ENCODE data around the gene SNRPA. TPM values are rescaled to one million over a fixed set of nuclear protein-coding genes. Genes with fewer than 3 reads are reported as not detected.

SNRPA gene
- total and polyA plus RNA-seq, 2 of the 13 experiments (the other 11 are each of a cell fraction or from before 2014, with no cell fraction given), result 59.6 to 162 TPM

GRCh38 chr19:40714441-40715299, 36.3 kb upstream of the SNRPA start (continued):
- TF ChIP-seq, protein P1, sequence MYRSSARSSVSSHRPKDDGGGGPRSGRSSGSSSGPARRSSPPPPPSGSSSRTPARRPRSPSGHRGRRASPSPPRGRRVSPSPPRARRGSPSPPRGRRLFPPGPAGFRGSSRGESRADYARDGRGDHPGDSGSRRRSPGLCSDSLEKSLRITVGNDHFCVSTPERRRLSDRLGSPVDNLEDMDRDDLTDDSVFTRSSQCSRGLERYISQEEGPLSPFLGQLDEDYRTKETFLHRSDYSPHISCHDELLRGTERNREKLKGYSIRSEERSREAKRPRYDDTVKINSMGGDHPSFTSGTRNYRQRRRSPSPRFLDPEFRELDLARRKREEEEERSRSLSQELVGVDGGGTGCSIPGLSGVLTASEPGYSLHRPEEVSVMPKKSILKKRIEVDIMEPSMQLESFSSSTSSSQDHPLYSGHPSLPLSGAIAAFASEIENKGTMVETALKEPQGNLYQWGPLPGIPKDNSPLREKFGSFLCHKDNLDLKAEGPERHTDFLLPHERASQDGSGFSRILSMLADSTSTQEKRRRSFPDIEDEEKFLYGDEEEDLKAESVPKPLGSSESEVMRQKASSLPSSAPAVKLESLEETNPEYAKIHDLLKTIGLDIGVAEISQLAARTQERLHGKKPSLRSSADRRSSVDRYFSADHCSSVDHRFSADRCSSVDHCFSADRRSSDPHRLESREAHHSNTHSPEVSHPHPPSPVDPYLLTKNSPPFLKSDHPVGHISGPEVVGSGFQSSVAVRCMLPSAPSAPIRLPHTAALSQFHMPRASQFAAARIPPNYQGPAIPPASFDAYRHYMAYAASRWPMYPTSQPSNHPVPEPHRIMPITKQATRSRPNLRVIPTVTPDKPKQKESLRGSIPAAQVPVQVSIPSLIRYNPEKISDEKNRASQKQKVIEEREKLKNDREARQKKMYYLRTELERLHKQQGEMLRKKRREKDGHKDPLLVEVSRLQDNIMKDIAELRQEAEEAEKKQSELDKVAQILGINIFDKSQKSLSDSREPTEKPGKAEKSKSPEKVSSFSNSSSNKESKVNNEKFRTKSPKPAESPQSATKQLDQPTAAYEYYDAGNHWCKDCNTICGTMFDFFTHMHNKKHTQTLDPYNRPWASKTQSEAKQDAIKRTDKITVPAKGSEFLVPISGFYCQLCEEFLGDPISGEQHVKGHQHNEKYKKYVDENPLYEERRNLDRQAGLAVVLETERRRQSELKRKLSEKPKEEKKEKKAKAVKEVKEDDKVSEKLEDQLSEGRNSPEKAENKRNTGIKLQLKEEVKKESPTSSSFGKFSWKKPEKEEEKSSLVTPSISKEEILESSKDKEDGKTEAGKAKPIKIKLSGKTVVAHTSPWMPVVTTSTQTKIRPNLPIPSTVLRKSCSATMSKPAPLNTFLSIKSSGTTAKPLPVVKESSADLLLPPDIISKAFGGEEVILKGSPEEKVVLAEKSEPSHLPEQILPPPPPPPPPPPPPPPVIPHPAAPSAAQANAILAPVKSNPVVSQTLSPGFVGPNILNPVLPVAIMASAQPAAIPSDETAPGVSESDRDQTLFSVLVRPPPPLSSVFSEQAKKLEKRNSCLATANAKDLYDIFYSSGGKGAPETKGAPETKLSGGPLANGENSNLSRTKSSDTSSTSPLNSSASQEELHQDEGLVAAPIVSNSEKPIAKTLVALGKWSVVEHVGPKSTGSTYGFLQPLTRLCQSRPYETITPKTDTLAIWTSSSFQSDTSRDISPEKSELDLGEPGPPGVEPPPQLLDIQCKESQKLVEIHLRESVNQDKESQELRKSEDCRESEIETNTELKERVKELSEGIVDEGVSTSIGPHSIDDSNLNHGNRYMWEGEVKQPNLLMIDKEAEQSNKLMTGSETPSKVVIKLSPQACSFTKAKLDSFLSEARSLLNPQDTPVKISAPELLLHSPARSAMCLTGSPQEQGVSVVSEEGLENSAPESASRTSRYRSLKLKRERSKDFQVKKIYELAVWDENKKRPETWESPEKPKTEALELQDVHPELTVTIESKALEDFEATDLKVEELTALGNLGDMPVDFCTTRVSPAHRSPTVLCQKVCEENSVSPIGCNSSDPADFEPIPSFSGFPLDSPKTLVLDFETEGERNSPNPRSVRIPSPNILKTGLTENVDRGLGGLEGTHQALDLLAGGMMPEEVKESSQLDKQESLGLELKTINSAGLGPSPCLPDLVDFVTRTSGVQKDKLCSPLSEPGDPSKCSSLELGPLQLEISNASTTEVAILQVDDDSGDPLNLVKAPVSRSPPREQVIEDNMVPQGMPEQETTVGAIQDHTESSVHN (CRISPR knock-in tag; IDR thresholded peaks at IDR 0.05), result no peak
- no peak for TF ChIP-seq SMYD3 (CRISPR knock-in tag; IDR thresholded peaks at IDR 0.05)
- TF ChIP-seq BORCS8-MEF2B (CRISPR knock-in tag; IDR thresholded peaks at IDR 0.05), result peak; percentile 42; the same call in 1 of the 2 replicates
- peak; percentile 49; the same call in 1 of the 2 replicates for TF ChIP-seq ZFP90 (CRISPR knock-in tag; IDR thresholded peaks at IDR 0.05; ENCODE audit: borderline replicate concordance)
- no peak for TF ChIP-seq TOE1 (CRISPR knock-in tag; IDR thresholded peaks at IDR 0.05)
- peak; percentile 59; the same call in 1 of the 2 replicates for TF ChIP-seq RFX1 (IDR thresholded peaks at IDR 0.05)
- TF ChIP-seq ELF1 (CRISPR knock-in tag; IDR thresholded peaks at IDR 0.05), result peak; percentile 91
- TF ChIP-seq MXI1 (IDR thresholded peaks at IDR 0.05; ENCODE audit: borderline replicate concordance, low read depth, low read length), result no peak; the same call in 2 of the 3 replicates
- TF ChIP-seq, protein P2, sequence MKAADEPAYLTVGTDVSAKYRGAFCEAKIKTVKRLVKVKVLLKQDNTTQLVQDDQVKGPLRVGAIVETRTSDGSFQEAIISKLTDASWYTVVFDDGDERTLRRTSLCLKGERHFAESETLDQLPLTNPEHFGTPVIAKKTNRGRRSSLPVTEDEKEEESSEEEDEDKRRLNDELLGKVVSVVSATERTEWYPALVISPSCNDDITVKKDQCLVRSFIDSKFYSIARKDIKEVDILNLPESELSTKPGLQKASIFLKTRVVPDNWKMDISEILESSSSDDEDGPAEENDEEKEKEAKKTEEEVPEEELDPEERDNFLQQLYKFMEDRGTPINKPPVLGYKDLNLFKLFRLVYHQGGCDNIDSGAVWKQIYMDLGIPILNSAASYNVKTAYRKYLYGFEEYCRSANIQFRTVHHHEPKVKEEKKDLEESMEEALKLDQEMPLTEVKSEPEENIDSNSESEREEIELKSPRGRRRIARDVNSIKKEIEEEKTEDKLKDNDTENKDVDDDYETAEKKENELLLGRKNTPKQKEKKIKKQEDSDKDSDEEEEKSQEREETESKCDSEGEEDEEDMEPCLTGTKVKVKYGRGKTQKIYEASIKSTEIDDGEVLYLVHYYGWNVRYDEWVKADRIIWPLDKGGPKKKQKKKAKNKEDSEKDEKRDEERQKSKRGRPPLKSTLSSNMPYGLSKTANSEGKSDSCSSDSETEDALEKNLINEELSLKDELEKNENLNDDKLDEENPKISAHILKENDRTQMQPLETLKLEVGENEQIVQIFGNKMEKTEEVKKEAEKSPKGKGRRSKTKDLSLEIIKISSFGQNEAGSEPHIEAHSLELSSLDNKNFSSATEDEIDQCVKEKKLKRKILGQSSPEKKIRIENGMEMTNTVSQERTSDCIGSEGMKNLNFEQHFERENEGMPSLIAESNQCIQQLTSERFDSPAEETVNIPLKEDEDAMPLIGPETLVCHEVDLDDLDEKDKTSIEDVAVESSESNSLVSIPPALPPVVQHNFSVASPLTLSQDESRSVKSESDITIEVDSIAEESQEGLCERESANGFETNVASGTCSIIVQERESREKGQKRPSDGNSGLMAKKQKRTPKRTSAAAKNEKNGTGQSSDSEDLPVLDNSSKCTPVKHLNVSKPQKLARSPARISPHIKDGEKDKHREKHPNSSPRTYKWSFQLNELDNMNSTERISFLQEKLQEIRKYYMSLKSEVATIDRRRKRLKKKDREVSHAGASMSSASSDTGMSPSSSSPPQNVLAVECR (CRISPR knock-in tag; IDR thresholded peaks at IDR 0.05; ENCODE audit: borderline replicate concordance), result peak; percentile 22; the same call in 1 of the 2 replicates
- TF ChIP-seq GABPA (IDR thresholded peaks at IDR 0.05; ENCODE audit: low read depth, low read length), result peak; percentile 52
- peak; percentile 72 for TF ChIP-seq GABPA (CRISPR knock-in tag; IDR thresholded peaks at IDR 0.05; ENCODE audit: low read depth)
- TF ChIP-seq ZNF317 (CRISPR knock-in tag; IDR thresholded peaks at IDR 0.05), result no peak
- TF ChIP-seq SMAD1 (CRISPR knock-in tag; IDR thresholded peaks at IDR 0.05; ENCODE audit: borderline replicate concordance, low read depth), result 0 out of 2 replicates have a peak, but pooled peaks have one; percentile 10
- TF ChIP-seq THAP11 (CRISPR knock-in tag; IDR thresholded peaks at IDR 0.05), result peak; percentile 51

All from HepG2 (cell line).